IPS-20b (cell line): Measurements from ENCODE around the gene FYN.
A peak's percentile ranks its signal among the peaks of the same experiment; 100 is the strongest.

Source experiments
- H3K27ac ChIP-seq: one replicate; pipeline ENCODE4 v1.5.1; 2013; ENCODE audit warnings: low read length
- H3K27me3 ChIP-seq: 2 replicates; pipeline ENCODE4 v1.6.1; 2013; ENCODE audit warnings: mild to moderate bottlenecking, low read length, inconsistent platforms; ENCODE audit not compliant: insufficient read depth
- H3K36me3 ChIP-seq: 2 replicates; pipeline ENCODE4 v1.6.1; 2013; ENCODE audit warnings: low read depth, mild to moderate bottlenecking, inconsistent platforms, low read length, moderate library complexity; ENCODE audit not compliant: insufficient read depth
- H3K4me1 ChIP-seq: 2 replicates; pipeline ENCODE4 v1.6.1; 2013; ENCODE audit warnings: mild to moderate bottlenecking, control low read depth, inconsistent platforms, low read length, moderate library complexity; ENCODE audit not compliant: insufficient read depth
- H3K4me3 ChIP-seq: 2 replicates; pipeline ENCODE4 v1.5.1; 2013; ENCODE audit warnings: mild to moderate bottlenecking, low read length, inconsistent platforms
- H3K9ac ChIP-seq: 2 replicates; pipeline ENCODE4 v1.6.1; 2013; ENCODE audit warnings: low read depth, mild to moderate bottlenecking, inconsistent platforms, low read length, moderate library complexity
- H3K9me3 ChIP-seq: 2 replicates; pipeline ENCODE4 v1.6.1; 2013; ENCODE audit warnings: mild to moderate bottlenecking, low read depth, low read length, inconsistent platforms; ENCODE audit not compliant: insufficient read depth

The FYN gene

DNA sequence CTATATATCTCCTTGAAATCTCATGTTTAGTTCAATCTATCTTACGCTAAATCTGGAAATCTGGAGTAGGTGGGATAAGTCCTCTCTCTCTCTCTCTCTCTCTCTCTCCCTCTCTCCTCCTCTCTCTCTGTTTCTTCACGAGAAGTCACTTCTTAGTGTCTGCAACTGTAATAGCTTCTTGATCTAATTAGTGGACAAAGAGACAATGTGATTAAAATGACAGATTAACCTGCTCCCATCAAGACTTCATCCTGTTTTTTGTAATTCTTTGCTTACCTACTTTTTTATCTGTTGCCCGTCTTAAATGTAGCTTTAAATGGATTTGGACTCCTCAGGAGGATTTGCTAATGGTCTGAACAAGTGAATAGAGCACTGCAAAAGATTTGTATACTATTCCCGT, 2.5 kb upstream of the FYN start:
- H3K9ac ChIP-seq = no peak overlapping the region
- peaks cover 7% of the 10 kb centered on the region for H3K4me1 ChIP-seq

DNA sequence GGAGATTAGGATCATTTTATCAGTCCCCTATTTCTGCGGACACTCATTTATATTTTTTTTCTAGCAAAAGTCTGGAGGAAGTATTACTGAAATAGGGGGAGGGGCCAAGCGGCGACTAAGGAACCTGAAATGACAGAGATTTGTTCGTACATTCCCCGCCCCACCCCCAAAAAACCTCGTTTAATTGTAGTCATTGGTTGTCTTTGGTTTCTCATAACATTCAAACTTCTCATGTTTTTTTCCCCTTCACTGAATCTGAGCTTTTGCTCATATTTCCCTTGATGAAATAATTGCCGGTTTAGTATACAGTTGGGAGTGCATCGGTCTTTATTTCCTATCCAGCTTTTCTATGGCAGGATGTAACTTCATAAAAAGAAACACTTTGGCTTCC, 768 bp upstream of the FYN start:
- Histone ChIP-seq H3K4me1 (peaks cover 21% of the 10 kb centered on the region; the same call in 1 of the 2 replicates), H3K9ac (peak overlapping the region; percentile 63; the same call in 1 of the 2 replicates), H3K27ac (no peak overlapping the region), H3K36me3 (no peaks in the 10 kb centered on the region), H3K27me3 (no peaks in the 10 kb centered on the region; the same call in 1 of the 2 replicates), H3K4me3 (peak overlapping the region; percentile 88), H3K9me3 (no peaks in the 10 kb centered on the region)

More for the DNA sequence above, 2.5 kb upstream of the FYN start:
- Histone ChIP-seq H3K27ac (no peak overlapping the region), H3K4me3 (no peak overlapping the region), H3K27me3 (no peaks in the 10 kb centered on the region; the same call in 1 of the 2 replicates), H3K9me3 (no peaks in the 10 kb centered on the region), H3K36me3 (no peaks in the 10 kb centered on the region)

DNA sequence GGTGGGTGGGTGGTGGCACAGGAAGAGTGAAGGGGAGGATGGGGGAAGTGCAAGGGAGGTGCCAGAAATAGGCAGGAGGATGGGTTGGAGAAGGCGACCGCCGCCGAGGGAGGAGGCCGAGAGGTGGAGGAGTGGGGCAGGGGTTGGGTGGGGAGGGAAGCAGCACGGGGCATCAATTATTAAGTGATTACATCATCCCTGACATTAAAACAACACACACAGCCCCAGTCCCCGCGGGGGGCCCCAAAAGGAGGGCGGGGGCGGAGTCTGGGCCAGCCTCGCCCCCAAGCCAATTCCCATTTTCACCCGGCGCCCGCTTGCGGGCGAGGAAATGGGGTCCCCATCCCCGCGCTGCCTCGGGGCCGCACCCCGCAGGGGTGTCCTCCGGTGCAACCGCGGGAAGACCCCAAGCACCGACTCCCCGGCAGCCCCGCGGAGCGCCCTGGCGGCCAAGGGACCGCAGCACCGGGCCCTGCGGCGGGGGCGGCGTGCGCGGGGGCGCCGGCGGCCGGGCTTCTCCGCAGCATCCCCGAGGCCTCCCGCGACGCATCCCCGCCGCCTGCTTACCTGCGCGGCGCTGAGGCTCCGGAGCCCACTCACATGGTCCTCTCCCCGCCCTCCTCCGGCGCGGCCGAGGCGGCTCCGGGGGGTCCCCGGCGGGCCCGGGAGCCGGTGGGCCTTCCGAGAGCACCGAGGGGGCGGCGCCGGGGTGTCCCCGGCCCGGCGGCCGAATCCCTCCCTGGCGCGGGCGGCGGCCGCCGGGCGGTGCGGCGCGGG, 663 bp downstream of the FYN start:
- H3K27ac ChIP-seq = no peak overlapping the region
- H3K27me3 ChIP-seq = no peaks in the 10 kb centered on the region; the same call in 1 of the 2 replicates
- H3K4me1 ChIP-seq = peaks cover 21% of the 10 kb centered on the region; the same call in 1 of the 2 replicates
- H3K36me3 ChIP-seq = no peaks in the 10 kb centered on the region
- H3K4me3 ChIP-seq = peak overlapping the region; percentile 88
- H3K9ac ChIP-seq = peak overlapping the region; percentile 85; the same call in 1 of the 2 replicates
- no peaks in the 10 kb centered on the region for H3K9me3 ChIP-seq

DNA sequence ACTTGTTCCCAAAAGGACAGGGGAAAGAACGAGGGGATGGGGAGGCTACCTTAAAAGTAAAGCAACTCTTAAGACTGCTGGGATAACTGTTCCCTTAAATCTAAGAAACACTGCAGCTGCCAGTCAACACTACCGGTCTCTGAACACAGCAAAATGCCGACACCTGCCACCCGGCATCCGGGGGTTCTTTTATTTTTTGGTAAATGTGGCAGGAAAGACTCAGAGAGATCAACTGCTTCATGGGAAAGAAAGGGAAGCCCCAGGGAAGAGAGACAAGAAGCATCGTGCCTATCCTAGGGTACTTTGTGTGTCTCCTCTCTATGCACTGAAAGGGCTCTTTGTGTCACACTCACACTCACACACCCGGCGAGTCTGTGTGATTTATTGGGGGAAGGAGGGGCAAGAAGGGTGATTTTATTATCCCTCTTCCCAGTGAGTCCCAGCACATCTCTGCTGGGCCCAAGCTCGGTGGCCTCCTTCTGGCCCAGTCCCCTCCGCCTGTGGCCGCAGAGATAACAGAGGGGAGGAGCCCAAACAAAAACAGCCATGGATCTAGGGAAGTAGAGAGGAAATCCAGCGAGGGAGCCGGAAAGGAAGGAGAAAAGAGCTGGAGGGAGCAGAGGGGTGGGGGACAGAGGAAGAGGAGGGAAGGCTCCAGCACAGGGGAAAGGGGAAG, 1.4 kb downstream of the FYN start:
- no peaks in the 10 kb centered on the region for H3K9me3 ChIP-seq
- peaks cover 21% of the 10 kb centered on the region; the same call in 1 of the 2 replicates for H3K4me1 ChIP-seq
- peak overlapping the region; percentile 88 for H3K4me3 ChIP-seq
- H3K27ac ChIP-seq = peak overlapping the region; percentile 56
- H3K36me3 ChIP-seq = no peaks in the 10 kb centered on the region
- H3K27me3 ChIP-seq = no peaks in the 10 kb centered on the region; the same call in 1 of the 2 replicates
- peak overlapping the region; percentile 85 for H3K9ac ChIP-seq

DNA sequence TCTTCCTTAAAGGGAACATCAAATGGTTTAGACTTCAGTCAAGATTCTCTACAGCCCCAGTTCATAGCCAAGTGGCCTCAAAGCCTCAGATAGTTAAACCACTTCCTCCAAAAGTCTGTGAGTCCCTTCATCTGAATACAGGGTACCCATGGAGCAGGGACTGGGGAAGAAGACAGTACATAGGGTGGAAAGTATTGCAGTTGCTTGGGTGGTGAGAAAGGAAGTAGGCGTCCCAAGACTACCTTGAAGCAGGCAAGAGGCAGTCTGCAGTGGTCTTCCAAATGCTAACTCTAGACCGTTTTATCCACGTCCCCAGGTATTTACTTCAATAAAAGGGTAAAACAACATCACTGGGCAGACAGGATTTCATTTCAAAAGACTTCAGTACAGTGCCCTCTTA, 2.0 kb downstream of the FYN start:
- Histone ChIP-seq H3K9me3 (no peaks in the 10 kb centered on the region), H3K27me3 (no peaks in the 10 kb centered on the region; the same call in 1 of the 2 replicates), H3K36me3 (no peaks in the 10 kb centered on the region), H3K9ac (peak overlapping the region; percentile 85; the same call in 1 of the 2 replicates), H3K4me1 (peaks cover 25% of the 10 kb centered on the region; the same call in 1 of the 2 replicates), H3K27ac (no peak overlapping the region), H3K4me3 (peak overlapping the region; percentile 88)

DNA sequence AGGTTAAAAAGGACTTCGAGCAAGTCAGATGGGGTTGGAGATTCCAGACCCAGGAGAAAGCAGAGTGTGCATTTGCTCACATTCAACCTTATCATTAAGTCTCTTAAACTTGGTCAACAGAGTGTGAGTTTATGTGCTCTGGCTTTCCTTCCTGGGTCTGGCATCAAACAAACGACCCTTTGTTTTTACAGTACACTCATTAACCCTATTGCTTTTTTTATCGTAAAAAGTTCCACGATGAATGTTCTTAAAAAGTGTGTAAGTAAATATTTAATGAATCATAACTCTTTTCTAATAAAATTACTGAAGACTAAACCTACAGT, 2.5 kb downstream of the FYN start:
- Histone ChIP-seq H3K27ac (no peak overlapping the region), H3K4me3 (peak overlapping the region; percentile 88; the same call in 1 of the 2 replicates), H3K36me3 (no peaks in the 10 kb centered on the region), H3K9me3 (no peaks in the 10 kb centered on the region), H3K27me3 (no peaks in the 10 kb centered on the region; the same call in 1 of the 2 replicates), H3K4me1 (peaks cover 28% of the 10 kb centered on the region; the same call in 1 of the 2 replicates), H3K9ac (no peak overlapping the region)

DNA sequence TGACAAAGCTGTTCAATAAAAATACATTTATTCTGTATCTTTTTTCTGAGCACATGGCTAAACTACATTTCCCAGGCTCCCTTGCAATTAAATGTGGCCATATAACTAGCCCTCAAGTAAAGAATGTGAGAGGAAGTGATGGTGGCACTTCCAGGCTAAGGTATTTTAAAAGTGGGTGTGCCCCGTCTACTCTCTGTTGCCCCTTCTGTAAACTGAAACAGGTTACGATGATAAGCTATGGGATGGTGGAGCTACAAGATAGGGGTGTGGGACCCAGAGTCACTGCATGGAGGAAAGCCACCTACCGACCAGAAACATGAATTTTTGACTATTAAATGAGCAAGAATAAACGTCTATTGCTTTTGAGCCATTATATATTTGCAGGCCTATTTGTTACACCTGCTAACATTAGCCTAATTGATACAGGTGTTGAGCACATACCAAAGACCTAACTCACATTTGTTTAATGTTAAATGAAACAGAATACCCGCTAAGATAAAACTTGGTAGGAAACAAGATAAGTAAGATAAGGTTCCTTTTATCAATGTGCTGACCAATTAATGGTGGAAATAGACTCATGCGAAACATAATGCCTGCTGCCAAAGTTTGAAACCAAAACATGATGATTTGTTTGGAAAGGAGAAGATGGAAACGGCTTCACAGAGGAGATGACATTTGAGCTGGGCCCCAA, 3.1 kb downstream of the FYN start:
- Histone ChIP-seq H3K4me1 (peaks cover 28% of the 10 kb centered on the region; the same call in 1 of the 2 replicates), H3K4me3 (peak overlapping the region; percentile 88)

DNA sequence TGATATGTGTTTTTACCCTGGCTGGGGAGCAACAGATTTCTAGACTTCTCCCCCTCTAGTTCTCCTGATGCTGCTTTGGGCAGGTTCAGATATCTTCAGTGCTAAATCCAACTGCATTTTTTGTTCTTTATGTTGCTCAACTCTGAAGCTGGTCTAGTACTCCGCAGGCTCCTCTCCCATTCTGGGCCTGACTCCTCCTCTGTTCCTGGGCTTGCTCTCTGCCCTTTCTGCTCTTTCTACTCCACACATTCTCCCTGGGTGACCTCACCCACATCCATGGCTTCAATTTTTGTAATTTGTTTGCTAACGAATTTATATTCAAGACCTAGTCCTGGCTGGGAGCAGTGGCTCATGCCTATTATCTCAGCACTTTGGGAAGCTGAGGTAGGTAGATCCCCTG, 6.4 kb downstream of the FYN start:
- Histone ChIP-seq H3K9ac (no peak overlapping the region), H3K9me3 (no peaks in the 10 kb centered on the region), H3K4me1 (peaks cover 54% of the 10 kb centered on the region; the same call in 1 of the 2 replicates), H3K27me3 (no peaks in the 10 kb centered on the region), H3K4me3 (no peak overlapping the region), H3K36me3 (no peaks in the 10 kb centered on the region), H3K27ac (no peak overlapping the region)

More for the DNA sequence above, 3.1 kb downstream of the FYN start:
- no peaks in the 10 kb centered on the region for H3K36me3 ChIP-seq
- no peaks in the 10 kb centered on the region for H3K9me3 ChIP-seq
- no peak overlapping the region for H3K9ac ChIP-seq
- H3K27ac ChIP-seq = no peak overlapping the region
- H3K27me3 ChIP-seq = no peaks in the 10 kb centered on the region; the same call in 1 of the 2 replicates

DNA sequence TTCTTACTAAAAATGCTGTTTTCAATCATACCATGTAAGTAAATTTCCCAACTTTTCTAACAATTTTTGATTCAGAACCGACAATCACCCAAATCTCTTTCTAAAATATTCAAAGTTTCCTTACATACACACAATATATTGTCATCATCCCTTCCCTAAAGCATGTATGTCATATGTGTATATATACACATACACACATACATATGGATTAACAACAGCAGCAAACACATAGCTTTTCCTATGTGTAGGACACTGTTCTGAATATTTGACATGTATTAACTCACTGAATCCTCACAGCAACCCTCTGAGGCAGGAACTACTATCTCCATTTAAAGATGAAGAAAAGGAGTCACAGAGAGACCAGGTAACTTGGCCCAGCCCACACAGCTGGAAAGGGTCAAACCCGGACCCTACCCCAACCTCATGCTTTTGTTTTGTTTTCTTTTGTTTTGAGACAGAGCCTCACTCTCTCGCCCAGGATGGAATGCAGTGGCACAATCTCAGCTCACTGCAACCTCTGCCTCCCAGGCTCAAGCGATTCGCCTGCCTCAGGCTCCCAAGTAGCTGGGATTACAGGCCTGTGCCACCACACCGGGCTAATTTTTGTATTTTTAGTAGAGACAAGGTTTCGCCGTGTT, 7.2 kb downstream of the FYN start:
- H3K36me3 ChIP-seq = no peaks in the 10 kb centered on the region

DNA sequence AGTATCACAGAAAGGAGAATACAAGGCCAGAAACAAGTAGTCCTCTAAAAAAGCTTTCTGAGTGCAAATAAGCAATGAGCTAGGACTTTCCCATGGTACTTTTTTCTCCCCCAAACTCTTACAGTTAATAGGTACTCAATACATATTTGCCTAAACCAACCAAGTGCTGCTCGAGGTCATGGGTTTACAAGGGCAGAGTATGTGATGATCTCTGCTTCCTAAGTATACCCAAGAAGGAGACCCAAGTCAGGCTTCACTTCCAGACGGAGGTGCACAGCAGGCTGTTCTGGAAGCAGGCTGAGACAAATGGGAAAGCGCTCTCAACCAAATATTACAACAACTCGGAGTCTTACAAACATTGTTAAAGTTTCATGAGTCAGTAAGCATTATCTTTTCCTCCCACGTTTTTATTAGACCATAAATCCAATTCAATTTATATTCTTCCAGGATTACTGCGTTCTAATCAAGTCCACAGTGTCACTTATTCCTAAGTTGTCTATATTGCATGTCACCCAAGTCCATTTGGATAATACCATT, 8.1 kb downstream of the FYN start:
- H3K27me3 ChIP-seq = no peaks in the 10 kb centered on the region
- H3K27ac ChIP-seq = no peak overlapping the region

More for the DNA sequence above, 7.2 kb downstream of the FYN start:
- Histone ChIP-seq H3K9me3 (no peaks in the 10 kb centered on the region), H3K27me3 (no peaks in the 10 kb centered on the region), H3K9ac (no peak overlapping the region), H3K4me3 (no peak overlapping the region), H3K4me1 (peaks cover 56% of the 10 kb centered on the region; the same call in 1 of the 2 replicates), H3K27ac (no peak overlapping the region)

More for the DNA sequence above, 8.1 kb downstream of the FYN start:
- H3K9ac ChIP-seq = no peak overlapping the region
- peaks cover 50% of the 10 kb centered on the region; the same call in 1 of the 2 replicates for H3K4me1 ChIP-seq
- no peaks in the 10 kb centered on the region for H3K36me3 ChIP-seq
- H3K4me3 ChIP-seq = no peak overlapping the region
- no peaks in the 10 kb centered on the region for H3K9me3 ChIP-seq
